WERI-Rb-1 (cell line): ENCODE results near the gene OXTR.

Experiments
- DNase-seq: peaks from one replicate; pipeline ENCODE4 v3.0.0-alpha.2; 2020
- H3K27ac ChIP-seq: fragments of 250-450 bp; sonication (Bioruptor Pico); 2 replicates; pipeline ENCODE4 v1.5.1; 2020; ENCODE audit warnings: mild to moderate bottlenecking, moderate library complexity
- H3K27me3 ChIP-seq: fragments of 250-450 bp; sonication (Bioruptor Pico); 2 replicates; pipeline ENCODE4 v1.5.1; 2021; ENCODE audit warnings: mild to moderate bottlenecking, low read depth, moderate library complexity; ENCODE audit not compliant: insufficient read depth, severe bottlenecking
- H3K36me3 ChIP-seq: fragments of 250-450 bp; sonication (Bioruptor Pico); 2 replicates; pipeline ENCODE4 v1.5.1; 2020; ENCODE audit warnings: mild to moderate bottlenecking, moderate library complexity
- H3K4me3 ChIP-seq: 2 replicates; pipeline ENCODE4 v1.5.1; 2011; ENCODE audit warnings: low read depth, mild to moderate bottlenecking, control low read depth, low read length
- H3K9me3 ChIP-seq: fragments of 250-450 bp; sonication (Bioruptor Pico); 2 replicates; pipeline ENCODE4 v1.5.1; 2021; ENCODE audit warnings: mild to moderate bottlenecking, moderate library complexity; ENCODE audit not compliant: severe bottlenecking
- TF ChIP-seq, protein P1 (sequence below): IDR thresholded peaks from 2 replicates; pipeline ENCODE4 v1.5.1; 2011; ENCODE audit warnings: low read depth, mild to moderate bottlenecking, control low read depth, inconsistent platforms, low read length

OXTR gene

DNA sequence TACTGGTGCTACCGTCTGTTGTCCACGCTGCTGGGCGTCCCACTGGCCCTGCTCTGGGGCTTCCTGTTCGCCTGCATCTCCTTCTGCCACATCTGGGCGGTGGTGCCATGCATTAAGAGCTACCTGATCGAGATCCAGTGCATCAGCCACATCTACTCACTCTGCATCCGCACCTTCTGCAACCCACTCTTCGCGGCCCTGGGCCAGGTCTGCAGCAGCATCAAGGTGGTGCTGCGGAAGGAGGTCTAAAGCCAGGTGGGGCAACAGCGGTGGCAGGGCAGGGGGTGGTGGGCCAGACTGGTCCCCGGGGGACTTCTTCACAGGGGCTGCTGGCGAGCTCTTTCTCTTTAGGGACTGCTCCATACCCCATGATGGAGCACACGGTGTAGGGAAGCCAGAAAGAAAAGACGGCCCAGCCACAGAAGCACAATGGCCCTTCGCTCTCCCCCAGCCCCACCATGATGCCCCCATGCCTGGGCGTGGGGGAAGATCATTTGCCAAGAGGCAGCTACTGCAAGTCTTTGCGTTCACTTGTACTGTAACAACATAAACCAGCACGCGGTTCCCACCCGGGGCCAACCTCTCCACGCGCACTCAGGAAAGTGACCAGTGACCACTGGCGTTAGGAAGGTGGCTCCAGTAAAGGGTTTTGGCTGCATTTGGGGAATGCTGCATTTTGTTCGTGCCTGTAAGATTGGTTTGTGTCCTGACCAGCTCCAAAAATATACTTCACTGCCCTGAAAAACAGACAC is 23.6 kb downstream of the OXTR start:
- Histone ChIP-seq H3K4me3 (no peak overlapping the region), H3K36me3 (peaks cover 3% of the 10 kb centered on the region; the same call in 1 of the 2 replicates), H3K27ac (no peak overlapping the region), H3K27me3 (no peaks in the 10 kb centered on the region), H3K9me3 (no peaks in the 10 kb centered on the region)
- TF ChIP-seq, protein P1, sequence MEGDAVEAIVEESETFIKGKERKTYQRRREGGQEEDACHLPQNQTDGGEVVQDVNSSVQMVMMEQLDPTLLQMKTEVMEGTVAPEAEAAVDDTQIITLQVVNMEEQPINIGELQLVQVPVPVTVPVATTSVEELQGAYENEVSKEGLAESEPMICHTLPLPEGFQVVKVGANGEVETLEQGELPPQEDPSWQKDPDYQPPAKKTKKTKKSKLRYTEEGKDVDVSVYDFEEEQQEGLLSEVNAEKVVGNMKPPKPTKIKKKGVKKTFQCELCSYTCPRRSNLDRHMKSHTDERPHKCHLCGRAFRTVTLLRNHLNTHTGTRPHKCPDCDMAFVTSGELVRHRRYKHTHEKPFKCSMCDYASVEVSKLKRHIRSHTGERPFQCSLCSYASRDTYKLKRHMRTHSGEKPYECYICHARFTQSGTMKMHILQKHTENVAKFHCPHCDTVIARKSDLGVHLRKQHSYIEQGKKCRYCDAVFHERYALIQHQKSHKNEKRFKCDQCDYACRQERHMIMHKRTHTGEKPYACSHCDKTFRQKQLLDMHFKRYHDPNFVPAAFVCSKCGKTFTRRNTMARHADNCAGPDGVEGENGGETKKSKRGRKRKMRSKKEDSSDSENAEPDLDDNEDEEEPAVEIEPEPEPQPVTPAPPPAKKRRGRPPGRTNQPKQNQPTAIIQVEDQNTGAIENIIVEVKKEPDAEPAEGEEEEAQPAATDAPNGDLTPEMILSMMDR, result no peak
- no peak for DNase-seq

DNA sequence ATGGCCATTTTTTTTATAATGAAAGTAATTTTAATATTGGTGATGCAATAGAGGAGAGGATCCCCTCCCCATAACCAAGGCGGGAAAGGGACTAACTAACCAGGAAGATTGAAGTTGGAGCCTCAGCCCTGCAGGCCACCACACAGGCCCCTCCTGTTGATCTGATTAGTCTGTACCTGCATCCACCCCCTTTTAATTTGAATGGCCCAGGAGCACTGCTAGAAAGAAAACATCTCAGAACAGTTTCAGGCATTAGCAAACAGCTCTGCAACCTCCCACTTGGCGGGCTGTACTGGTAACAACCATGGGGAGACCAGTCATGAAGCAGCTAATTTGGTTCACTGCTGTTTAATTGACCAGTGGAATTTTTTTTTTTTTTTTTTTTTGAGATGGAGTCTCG is 25.5 kb downstream of the OXTR start:
- H3K9me3 ChIP-seq, result no peaks in the 10 kb centered on the region
- H3K27ac ChIP-seq, result no peak overlapping the region
- no peaks in the 10 kb centered on the region for H3K36me3 ChIP-seq
- H3K27me3 ChIP-seq, result no peaks in the 10 kb centered on the region
- H3K4me3 ChIP-seq, result no peak overlapping the region
- no peak for DNase-seq
- TF ChIP-seq, protein P1, result no peak

DNA sequence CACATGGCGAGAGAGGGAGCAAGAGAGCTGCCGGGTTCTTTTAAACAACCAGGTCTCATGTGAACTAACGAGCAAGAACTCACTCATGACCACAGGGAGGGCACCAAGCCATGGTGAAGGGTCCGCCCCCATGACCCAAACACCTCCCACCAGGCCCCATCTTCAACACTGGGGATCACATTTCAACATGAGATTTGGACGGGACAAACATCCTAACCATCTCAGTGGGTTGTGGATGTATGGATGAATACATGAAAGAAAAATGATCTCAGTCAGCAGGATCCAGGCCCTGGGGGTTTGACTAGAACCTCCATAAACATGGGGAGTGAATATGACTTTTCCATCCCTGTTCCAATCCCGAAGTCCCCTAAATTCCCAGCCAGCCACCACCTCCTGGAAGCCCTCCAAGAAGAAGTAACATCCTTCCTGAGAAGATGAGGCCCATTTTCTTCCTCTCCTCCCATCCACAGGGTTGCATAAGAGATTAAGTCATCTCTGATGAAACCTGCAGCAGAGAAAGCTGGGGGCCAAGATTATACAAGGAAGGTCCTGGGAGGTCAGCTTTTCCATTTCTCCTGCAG is 26.3 kb downstream of the OXTR start:
- TF ChIP-seq, protein P1, result no peak
- Histone ChIP-seq H3K27ac (peak overlapping the region; percentile 18; the same call in 1 of the 2 replicates), H3K4me3 (no peak overlapping the region), H3K36me3 (no peaks in the 10 kb centered on the region), H3K9me3 (no peaks in the 10 kb centered on the region), H3K27me3 (no peaks in the 10 kb centered on the region)
- no peak for DNase-seq

DNA sequence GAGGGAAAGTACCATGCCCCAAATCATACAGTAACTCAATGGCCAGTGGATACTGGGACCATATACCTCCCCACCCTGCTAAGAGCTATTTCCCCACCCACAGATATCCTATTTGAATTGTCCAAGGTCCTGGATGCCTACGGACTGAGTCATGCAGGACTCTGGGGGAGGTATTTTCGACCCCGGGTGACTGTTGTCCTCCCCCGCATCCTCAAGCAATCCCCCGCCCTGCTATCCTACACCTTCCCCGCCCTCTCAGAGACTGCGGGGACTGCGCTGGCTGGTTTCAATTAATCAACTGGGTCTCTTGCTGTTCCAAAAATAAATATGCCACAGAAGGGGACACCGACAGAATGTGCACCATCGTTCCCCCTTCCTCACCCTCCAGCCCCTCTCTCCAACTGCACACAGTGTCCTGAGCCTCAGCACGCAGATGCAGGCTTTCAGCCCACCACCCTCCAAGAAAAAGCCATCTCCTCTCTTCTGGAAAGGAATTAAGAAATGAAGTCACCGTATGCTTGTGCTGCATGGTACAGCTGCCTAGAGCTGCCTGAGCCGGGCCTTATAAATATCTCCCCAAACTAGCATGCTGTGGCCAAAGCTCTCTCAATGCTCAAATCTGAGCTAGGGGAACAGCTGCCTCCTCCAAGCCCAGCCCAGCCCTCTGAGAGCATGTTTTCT is 27.7 kb downstream of the OXTR start:
- Histone ChIP-seq H3K9me3 (no peaks in the 10 kb centered on the region), H3K27me3 (no peaks in the 10 kb centered on the region), H3K4me3 (peak overlapping the region; percentile 6; the same call in 1 of the 2 replicates), H3K27ac (peak overlapping the region; percentile 41), H3K36me3 (no peaks in the 10 kb centered on the region)
- TF ChIP-seq, protein P1, result no peak
- peak; percentile 50 for DNase-seq

DNA sequence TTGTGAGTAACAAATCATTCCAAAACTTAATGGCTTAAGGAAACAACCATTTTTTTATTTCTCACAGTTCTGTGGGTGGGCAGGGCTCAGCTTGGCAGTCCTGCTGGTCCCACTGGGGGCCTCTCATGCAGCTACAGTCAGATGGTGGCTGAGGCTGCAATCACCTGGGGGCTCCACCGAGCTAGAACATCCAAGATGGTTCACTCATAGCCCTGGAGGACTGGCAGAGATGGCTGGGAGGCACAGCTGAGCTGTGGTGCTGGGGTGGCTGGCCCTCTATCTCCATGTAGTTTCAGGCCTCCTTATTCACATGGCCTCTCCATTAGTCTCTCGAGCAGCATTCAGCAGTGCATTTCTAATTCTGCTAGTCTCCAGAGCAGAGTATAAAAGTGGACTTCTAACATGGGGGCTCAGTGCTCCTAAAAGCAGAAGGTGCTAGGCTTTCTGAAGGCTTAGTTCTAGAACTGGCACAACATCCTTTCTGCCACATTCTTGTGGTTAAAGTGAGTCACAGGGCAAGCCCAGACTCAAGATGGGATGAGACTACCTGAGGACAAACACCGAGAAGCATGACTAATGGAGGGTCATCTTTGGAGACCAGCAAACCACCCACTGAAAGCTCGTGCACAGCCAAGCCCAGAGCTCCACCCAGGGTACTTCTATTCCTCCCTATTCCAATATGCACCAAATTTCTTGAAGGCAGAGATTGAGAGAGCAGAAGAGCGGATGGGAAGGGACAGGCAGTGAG is 29.5 kb downstream of the OXTR start:
- DNase-seq, result no peak

More for the DNA sequence above, 29.5 kb downstream of the OXTR start:
- no peak overlapping the region for H3K4me3 ChIP-seq
- no peaks in the 10 kb centered on the region for H3K27me3 ChIP-seq
- no peaks in the 10 kb centered on the region for H3K36me3 ChIP-seq
- TF ChIP-seq, protein P1, result no peak
- no peak overlapping the region for H3K27ac ChIP-seq
- H3K9me3 ChIP-seq, result no peaks in the 10 kb centered on the region
